ENCODE data around the gene BEND3. TPM values are rescaled to one million over a fixed set of nuclear protein-coding genes. Genes with fewer than 3 reads are reported as not detected.
"Not testable (repeated sequence)": the region's sequence is repeated elsewhere in the genome, so short reads cannot be mapped to it uniquely, and the experiment has no call there.

The BEND3 gene
- total RNA-seq, 1 donor = 3.5 TPM

DNA sequence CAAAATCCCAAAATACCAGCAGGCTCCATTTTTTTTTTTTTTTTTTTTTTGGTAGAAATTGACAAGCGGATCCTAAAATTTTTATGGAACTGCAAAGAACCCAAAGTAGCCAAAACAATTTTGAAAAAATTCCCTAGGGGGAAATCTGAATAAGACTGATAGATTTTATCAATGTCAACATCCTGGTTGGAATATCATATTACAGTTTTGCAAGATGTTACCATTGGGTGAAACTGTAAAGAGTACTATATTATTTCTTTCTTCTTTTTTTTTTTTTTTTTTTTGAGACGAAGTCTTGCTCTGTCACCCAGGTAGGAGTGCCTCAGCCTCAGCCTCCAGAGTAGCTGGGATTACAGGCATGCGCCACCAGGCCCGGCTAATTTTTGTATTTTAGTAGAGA is 29.4 kb upstream of the BEND3 start:
- H3K4me3 ChIP-seq (ENCODE audit: low read depth, low read length) = no peak overlapping the region
- no peak for DNase-seq (ENCODE audit: low read depth)
- TF ChIP-seq, protein P1, sequence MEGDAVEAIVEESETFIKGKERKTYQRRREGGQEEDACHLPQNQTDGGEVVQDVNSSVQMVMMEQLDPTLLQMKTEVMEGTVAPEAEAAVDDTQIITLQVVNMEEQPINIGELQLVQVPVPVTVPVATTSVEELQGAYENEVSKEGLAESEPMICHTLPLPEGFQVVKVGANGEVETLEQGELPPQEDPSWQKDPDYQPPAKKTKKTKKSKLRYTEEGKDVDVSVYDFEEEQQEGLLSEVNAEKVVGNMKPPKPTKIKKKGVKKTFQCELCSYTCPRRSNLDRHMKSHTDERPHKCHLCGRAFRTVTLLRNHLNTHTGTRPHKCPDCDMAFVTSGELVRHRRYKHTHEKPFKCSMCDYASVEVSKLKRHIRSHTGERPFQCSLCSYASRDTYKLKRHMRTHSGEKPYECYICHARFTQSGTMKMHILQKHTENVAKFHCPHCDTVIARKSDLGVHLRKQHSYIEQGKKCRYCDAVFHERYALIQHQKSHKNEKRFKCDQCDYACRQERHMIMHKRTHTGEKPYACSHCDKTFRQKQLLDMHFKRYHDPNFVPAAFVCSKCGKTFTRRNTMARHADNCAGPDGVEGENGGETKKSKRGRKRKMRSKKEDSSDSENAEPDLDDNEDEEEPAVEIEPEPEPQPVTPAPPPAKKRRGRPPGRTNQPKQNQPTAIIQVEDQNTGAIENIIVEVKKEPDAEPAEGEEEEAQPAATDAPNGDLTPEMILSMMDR (IDR thresholded peaks at IDR 0.05; ENCODE audit: insufficient read depth, low read depth, low read length) = no peak

DNA sequence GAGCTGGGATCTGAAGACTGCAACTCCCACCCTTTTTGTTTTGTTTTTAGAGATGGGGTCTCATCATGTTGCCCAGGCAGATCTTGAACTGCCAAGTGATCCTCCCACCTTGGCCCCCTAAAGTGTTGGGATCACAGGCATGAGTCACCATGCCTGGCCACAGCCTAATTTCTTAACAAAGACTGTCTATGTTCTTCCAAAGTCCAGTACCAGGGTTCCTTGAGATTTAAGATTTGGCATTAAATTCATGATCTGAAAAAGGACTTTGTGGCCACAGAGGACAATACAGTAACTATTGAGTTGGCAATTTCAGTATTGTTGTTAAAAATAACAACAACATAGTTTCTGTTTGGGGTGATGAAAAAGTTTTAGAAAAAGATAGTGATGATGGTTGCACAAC is 28.7 kb upstream of the BEND3 start:
- no peak overlapping the region for H3K4me3 ChIP-seq (ENCODE audit: low read depth, low read length)
- DNase-seq (ENCODE audit: low read depth) = no peak
- TF ChIP-seq, protein P1 (IDR thresholded peaks at IDR 0.05; ENCODE audit: insufficient read depth, low read depth, low read length) = no peak

DNA sequence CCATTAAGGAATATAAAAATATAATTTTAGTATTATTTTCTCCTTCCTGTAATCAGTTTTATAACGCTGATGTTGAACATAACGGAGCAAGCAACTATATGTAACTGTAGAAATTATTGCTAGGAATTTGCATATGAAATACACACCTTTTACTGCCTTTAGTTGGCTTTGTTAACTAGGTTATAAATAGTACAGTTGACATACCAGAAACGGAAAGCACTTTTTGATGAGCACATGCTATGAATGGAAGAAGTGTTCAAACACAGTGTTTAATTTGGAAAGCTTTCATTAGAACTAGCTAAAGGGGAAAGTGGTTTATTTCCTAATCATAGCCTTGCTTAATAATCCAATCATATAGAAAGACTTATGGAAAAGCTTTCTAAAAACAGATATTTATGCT is 25.3 kb upstream of the BEND3 start:
- H3K4me3 ChIP-seq (ENCODE audit: low read depth, low read length) = no peak overlapping the region
- TF ChIP-seq, protein P1 (IDR thresholded peaks at IDR 0.05; ENCODE audit: insufficient read depth, low read depth, low read length) = no peak

DNA sequence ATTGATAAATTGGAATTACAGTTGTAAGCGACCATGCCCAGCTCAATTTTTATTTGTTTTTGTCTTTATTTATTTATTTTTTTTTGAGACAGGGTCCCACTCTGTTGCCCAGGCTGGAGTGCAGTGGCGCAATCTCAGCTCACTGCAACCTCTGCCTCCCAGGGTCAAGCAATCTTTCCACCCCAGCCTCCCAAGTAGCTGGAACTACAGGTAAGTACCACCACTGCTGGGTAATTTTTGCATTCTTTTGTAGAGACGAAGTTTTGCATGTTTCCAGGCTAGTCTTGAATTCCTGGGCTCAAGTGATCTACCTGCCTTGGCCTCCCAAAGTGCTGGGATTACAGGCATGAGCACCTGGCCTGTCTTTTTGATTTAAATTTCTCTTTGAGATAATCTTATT is 21.0 kb upstream of the BEND3 start:
- H3K4me3 ChIP-seq (ENCODE audit: low read depth, low read length); DNase-seq (ENCODE audit: low read depth): not testable (repeated sequence)

More for the DNA sequence above, 25.3 kb upstream of the BEND3 start:
- DNase-seq (ENCODE audit: low read depth) = no peak

DNA sequence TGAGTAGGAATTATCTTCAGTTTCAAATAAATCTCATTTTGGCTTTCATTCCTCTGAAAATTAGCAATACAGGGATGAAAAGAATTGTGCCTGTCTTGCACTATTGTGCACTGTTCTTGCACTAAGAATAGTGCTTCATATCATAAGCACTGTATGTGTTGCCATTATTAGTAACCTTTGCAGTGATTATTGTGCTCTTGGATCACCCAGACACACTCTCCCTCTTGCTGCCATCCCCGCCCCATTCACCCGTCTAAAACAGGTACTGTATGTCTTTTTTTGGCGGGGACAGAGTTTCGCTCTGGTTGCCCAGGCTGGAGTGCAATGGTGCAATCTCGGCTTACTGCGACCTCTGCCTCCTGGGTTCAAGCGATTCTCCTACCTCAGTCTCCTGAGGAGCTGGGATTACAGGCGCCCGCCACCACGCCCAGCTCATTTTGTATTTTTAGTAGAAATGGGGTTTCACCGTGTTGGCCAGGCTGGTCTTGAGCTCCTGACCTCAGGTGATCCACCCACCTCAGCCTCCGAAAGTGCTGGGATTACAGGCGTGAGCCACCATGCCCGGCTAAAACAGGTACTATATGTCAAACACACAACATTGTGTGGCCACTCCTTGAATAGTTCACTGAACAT is 19.8 kb upstream of the BEND3 start:
- H3K4me3 ChIP-seq (ENCODE audit: low read depth, low read length); DNase-seq (ENCODE audit: low read depth): not testable (repeated sequence)

DNA sequence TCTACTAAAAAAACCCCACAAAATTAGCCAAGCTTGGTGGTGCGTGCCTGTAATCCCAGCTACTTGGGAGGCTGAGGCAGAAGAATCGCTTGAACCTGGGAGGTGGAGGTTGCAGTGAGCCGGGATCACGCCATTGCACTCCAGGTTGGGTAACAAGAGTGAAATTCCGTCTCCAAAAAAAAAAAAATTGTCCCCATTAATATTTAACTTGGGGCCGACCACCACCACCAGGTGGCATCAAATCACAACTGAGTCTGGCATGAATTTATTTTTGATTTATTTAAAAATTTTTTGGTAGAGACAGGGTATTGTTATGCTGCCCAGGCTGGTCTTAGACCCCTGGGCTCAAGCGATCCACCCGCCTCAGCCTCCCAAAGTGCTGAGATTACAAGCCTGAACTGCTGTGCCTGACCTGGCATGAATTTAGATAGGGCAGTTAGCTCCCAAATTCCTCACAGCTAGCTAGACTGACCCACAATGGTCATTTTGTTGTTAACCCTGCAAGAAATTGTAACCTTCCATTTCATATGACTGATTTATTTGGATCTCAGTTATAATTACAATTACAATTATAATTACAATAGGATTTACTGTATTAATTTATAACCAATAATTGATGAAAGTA is 17.1 kb upstream of the BEND3 start:
- peak; percentile 27 for DNase-seq (ENCODE audit: low read depth)
- TF ChIP-seq, protein P1 (IDR thresholded peaks at IDR 0.05; ENCODE audit: insufficient read depth, low read depth, low read length) = peak; percentile 46
- H3K4me3 ChIP-seq (ENCODE audit: low read depth, low read length) = no peak overlapping the region

DNA sequence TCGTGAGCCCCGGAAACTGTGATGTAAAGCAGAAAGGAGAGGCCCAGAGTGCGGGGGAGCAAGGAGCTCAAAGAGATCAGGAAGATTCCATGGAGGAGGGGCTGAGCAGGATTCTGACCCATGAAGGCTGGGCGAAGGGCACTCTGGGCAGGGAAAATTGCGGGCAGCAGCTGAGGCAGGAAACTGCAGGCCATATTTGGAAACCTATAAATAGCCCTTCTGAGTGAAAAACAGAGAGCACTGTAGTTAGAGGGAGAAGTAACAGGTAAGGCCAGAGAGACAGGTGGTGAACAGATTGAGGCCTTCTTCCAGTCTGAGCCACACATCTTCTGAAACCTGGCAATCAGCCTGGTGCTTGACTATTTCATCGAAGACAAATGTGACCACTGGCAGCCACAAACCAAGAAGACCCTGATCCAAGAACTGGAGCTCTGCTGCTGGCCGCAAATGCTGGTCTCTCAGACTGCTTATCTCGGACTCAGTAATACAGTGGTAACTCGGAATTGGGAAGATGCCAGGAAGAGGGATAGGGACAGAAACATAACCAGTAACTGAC is 14.1 kb upstream of the BEND3 start:
- no peak overlapping the region for H3K4me3 ChIP-seq (ENCODE audit: low read depth, low read length)
- no peak for DNase-seq (ENCODE audit: low read depth)
- TF ChIP-seq, protein P1 (IDR thresholded peaks at IDR 0.05; ENCODE audit: insufficient read depth, low read depth, low read length) = no peak

DNA sequence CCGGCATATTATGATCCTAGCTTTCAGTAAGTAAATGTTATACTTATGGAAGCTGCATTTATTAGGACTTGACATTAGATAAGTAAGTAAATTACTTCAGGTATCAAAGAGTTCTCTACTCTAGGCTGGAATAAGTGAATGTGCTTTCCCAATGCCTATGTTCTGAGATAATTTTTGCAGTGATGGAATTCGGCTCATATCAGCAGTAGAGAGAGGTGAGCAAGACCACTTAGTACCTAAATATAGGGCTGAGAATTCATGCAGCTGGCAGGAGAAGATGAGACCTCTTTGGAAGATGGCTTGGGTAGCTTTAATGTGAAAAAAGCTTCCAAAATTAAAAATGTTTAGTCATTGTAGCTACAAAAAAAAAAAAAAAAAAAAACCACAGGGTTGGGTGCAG is 13.3 kb upstream of the BEND3 start:
- no peak overlapping the region for H3K4me3 ChIP-seq (ENCODE audit: low read depth, low read length)
- DNase-seq (ENCODE audit: low read depth) = no peak
- TF ChIP-seq, protein P1 (IDR thresholded peaks at IDR 0.05; ENCODE audit: insufficient read depth, low read depth, low read length) = no peak
